ENCODE data around the gene PPARA.

Gene PPARA

DNA sequence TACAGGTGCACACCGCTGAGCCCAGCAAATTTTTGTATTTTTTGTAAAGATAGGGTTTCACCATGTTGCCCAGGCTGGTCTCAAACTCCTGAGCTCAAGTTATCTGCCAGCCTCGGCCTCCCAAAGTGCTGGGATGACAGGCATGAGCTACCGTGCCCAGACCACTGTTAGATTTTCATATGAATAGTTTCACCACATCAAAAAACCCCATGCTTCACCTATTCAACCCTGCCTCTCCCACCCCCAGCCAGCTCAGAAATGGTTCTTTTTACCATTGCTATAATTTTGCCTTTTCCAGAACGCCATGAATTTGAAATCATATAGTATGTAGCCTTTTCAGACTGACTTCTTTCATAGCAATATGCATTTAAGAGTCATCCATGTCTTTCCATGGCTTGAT, 61.9 kb downstream of the PPARA start:
- no peak for DNase-seq (ENCODE audit: low read depth)

DNA sequence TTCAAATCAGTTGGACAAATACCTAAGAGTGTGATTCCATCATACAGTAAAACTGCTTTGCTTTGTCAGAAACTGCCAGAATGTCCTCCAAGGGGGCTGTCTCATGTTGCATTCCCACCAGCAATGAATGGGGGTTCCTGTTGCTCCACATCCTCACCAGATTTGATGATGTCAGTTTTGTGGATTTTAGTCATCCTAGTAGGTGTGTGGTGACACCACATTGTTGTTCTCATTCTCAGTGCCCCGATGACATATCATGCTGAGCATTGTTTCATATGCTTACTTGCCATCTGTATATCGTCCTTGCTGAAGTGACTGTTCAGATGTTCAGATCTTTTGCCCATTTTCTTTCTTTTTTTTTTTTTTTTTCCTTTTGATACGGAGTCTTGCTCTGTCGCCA, 62.7 kb downstream of the PPARA start:
- TF ChIP-seq, protein P1, sequence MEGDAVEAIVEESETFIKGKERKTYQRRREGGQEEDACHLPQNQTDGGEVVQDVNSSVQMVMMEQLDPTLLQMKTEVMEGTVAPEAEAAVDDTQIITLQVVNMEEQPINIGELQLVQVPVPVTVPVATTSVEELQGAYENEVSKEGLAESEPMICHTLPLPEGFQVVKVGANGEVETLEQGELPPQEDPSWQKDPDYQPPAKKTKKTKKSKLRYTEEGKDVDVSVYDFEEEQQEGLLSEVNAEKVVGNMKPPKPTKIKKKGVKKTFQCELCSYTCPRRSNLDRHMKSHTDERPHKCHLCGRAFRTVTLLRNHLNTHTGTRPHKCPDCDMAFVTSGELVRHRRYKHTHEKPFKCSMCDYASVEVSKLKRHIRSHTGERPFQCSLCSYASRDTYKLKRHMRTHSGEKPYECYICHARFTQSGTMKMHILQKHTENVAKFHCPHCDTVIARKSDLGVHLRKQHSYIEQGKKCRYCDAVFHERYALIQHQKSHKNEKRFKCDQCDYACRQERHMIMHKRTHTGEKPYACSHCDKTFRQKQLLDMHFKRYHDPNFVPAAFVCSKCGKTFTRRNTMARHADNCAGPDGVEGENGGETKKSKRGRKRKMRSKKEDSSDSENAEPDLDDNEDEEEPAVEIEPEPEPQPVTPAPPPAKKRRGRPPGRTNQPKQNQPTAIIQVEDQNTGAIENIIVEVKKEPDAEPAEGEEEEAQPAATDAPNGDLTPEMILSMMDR (IDR thresholded peaks at IDR 0.05; ENCODE audit: control insufficient read depth, extremely low read depth, insufficient read depth) = no peak
- no peak overlapping the region for H3K4me3 ChIP-seq (ENCODE audit: low read depth, low read length)
- no peak for DNase-seq (ENCODE audit: low read depth)

More for the DNA sequence above, 61.9 kb downstream of the PPARA start:
- TF ChIP-seq, protein P1 (IDR thresholded peaks at IDR 0.05; ENCODE audit: control insufficient read depth, extremely low read depth, insufficient read depth) = no peak
- no peak overlapping the region for H3K4me3 ChIP-seq (ENCODE audit: low read depth, low read length)

DNA sequence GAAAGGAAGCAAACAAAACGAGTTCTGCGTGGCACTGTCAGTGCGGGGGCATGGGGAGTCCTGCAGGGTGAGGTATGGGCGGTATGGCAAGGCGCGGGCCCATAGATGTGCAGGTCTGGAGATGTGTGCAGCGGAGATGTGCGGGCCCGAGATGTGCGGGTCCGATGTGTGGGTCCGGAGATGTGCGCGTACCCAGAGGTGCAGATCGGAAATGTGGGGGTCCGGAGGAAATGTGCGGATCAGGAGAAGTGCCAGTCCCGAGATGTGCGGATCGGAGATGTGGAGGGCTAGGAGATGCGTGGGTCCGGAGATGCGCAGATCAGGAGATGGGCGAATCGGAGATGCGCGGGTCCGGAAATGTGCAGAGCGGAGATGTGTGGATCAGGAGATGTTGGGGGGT, 63.8 kb downstream of the PPARA start:
- TF ChIP-seq, protein P1 (IDR thresholded peaks at IDR 0.05; ENCODE audit: control insufficient read depth, extremely low read depth, insufficient read depth) = no peak
- no peak overlapping the region for H3K4me3 ChIP-seq (ENCODE audit: low read depth, low read length)
- DNase-seq (ENCODE audit: low read depth) = no peak

DNA sequence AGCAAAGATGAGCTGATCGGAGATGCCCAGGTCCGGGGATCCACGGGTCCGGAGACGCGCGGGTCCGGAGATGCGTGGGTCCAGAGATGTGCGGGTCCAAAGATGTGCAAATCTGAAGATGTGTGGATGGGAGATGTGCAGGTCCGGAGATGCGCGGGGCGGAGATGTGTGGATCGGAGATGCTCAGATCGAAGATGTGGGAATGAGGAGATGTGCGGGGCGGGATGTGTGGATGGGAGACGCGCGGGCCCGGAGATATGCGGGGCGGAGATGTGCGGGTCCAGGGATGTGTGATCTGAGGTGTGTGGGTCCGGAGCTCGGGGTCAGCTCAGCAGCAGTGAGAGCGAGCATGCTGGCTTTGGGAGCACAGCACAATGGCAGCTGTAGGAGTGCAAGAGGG, 64.3 kb downstream of the PPARA start:
- no peak overlapping the region for H3K4me3 ChIP-seq (ENCODE audit: low read depth, low read length)
- TF ChIP-seq, protein P1 (IDR thresholded peaks at IDR 0.05; ENCODE audit: control insufficient read depth, extremely low read depth, insufficient read depth) = no peak
- DNase-seq (ENCODE audit: low read depth) = no peak

DNA sequence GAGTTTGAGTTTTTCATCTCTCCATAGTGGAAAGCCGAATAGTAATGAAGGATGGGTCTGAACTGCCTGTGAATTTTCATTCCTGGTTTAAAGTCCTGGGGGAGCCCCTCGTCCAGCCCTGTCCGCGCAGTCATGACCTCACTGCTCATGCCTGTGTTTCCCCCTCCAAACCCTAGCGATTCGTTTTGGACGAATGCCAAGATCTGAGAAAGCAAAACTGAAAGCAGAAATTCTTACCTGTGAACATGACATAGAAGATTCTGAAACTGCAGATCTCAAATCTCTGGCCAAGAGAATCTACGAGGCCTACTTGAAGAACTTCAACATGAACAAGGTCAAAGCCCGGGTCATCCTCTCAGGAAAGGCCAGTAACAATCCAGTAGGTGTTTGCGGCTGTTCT, 69.3 kb downstream of the PPARA start:
- no peak for DNase-seq (ENCODE audit: low read depth)
- no peak overlapping the region for H3K4me3 ChIP-seq (ENCODE audit: low read depth, low read length)
- TF ChIP-seq, protein P1 (IDR thresholded peaks at IDR 0.05; ENCODE audit: control insufficient read depth, extremely low read depth, insufficient read depth) = no peak

DNA sequence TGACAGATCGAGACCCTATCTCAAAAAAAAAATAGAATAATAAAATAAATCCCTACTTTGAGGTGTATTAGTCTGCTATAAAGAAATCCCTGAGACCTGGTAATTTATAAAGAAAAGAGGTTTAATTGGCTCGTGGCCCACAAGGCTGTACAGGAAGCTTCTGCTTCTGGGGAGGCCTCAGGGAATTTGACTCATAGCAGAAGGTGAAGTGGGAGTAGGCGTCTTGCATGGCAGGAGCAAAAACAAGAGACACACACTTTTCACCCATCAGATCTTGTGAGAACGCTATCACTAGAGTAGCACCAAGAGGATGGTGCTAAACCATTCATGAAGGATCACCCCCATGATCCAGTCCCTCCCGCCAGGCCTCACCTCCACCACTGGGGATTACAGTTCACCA, 70.6 kb downstream of the PPARA start:
- TF ChIP-seq, protein P1 (IDR thresholded peaks at IDR 0.05; ENCODE audit: control insufficient read depth, extremely low read depth, insufficient read depth) = no peak
- no peak overlapping the region for H3K4me3 ChIP-seq (ENCODE audit: low read depth, low read length)
- no peak for DNase-seq (ENCODE audit: low read depth)

DNA sequence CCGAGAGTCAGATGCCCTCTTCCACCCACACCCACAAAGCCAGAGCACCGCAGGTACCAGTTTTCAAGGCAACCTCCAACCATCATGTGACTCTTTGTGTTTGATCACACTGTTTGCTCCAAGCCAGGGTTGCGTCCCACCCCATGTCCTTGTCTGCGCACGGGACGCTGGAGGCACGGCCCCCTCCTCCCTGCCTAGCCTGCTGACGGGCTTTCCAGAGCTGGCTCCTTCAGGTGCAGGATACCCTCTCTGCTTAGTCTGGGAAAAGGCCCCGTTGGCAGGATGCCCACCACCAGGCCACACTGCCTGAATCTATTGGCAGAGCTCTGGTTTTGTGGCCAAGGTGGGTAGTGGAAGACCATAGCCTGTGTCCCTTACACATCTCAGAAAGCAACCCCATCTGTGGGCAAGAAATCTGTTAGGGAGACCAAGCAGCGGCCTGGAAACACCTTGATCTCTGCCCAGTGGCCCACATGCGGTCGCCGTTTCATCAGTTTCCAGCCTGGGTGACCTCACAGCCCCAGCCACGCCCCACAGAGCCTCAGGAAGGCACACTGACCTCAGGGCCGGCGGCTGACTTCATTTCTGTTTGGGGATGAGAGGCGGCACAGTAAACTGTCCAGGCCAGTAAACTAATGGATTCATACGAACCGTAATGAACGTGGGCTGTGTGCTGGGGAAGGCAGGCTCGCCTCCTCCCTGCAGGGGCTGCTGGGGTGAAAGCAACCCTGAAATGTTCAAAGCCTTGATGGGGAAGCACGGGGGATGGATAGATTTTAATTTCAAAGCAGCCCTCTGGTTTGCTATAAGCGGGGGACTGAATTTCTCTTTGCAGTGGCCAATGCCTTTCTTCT, 73.9 kb downstream of the PPARA start:
- no peak for DNase-seq (ENCODE audit: low read depth)
- H3K4me3 ChIP-seq (ENCODE audit: low read depth, low read length) = no peak overlapping the region
- TF ChIP-seq, protein P1 (IDR thresholded peaks at IDR 0.05; ENCODE audit: control insufficient read depth, extremely low read depth, insufficient read depth) = no peak
